ENCODE results near the gene CENPE.

DNA sequence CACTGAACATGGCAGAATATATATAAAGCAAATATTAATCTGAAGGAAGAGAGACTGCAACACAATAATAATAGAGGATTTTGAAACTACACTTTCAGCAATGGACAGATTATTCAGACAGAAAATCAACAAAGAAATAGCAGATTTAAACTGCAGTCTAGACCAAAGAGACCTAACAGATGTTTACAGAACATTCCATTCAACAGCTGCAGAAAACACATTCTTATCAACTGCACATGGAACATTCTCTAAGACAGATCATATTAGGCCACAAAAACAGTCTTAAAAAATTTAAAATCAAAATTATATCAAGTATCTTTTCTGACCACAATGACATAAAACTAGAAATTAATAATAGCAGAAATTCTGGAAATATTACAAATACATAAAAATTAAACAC is 27.1 kb downstream of the CENPE start:
- TF ChIP-seq CTCF (IDR thresholded peaks at IDR 0.05) (no peak), ZFX (IDR thresholded peaks at IDR 0.05; ENCODE audit: borderline replicate concordance) (no peak)

Measured in 22Rv1 (cell line).